ENCODE results near the gene TIPARP. TPM values are rescaled to one million over a fixed set of nuclear protein-coding genes. Genes with fewer than 3 reads are reported as not detected.

TIPARP gene
- total and polyA plus RNA-seq, 2 of the 13 experiments (the other 11 are each of a cell fraction or from before 2014, with no cell fraction given) = 7.3 to 19.7 TPM

GRCh38 chr3:156674046-156674910 is at the start of gene TIPARP (continued):
- TF ChIP-seq THAP7 (CRISPR knock-in tag; IDR thresholded peaks at IDR 0.05) = peak; percentile 91
- TF ChIP-seq ZBTB7B (CRISPR knock-in tag; IDR thresholded peaks at IDR 0.05) = peak; percentile 73
- TF ChIP-seq ZFP82 (CRISPR knock-in tag; IDR thresholded peaks at IDR 0.05; ENCODE audit: borderline replicate concordance) = peak; percentile 74; the same call in 1 of the 2 replicates
- no peak for TF ChIP-seq CCDC6 (CRISPR knock-in tag; IDR thresholded peaks at IDR 0.05)
- 0 out of 2 replicates have a peak, but pooled peaks have one; percentile 8 for TF ChIP-seq ZHX2 (IDR thresholded peaks at IDR 0.05; ENCODE audit: low read depth)
- TF ChIP-seq ZHX2 (CRISPR knock-in tag; IDR thresholded peaks at IDR 0.05; ENCODE audit: borderline replicate concordance) = no peak
- TF ChIP-seq RFXANK (CRISPR knock-in tag; IDR thresholded peaks at IDR 0.05) = 0 out of 2 replicates have a peak, but pooled peaks have one; percentile 44
- peak; percentile 67 for TF ChIP-seq ZNF143 (CRISPR knock-in tag; IDR thresholded peaks at IDR 0.05)
- TF ChIP-seq RARG (CRISPR knock-in tag; IDR thresholded peaks at IDR 0.05; ENCODE audit: low read depth) = no peak
- TF ChIP-seq HDAC6 (IDR thresholded peaks at IDR 0.05; ENCODE audit: low read depth, low read length) = no peak
- TF ChIP-seq, protein P1, sequence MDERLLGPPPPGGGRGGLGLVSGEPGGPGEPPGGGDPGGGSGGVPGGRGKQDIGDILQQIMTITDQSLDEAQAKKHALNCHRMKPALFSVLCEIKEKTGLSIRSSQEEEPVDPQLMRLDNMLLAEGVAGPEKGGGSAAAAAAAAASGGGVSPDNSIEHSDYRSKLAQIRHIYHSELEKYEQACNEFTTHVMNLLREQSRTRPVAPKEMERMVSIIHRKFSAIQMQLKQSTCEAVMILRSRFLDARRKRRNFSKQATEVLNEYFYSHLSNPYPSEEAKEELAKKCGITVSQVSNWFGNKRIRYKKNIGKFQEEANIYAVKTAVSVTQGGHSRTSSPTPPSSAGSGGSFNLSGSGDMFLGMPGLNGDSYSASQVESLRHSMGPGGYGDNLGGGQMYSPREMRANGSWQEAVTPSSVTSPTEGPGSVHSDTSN (CRISPR knock-in tag; IDR thresholded peaks at IDR 0.05) = no peak
- TF ChIP-seq PAX8 (CRISPR knock-in tag; IDR thresholded peaks at IDR 0.05; ENCODE audit: borderline replicate concordance) = peak; percentile 65; the same call in 1 of the 2 replicates
- TF ChIP-seq ZNF138 (CRISPR knock-in tag; IDR thresholded peaks at IDR 0.05; ENCODE audit: low read depth) = peak; percentile 72; the same call in 1 of the 2 replicates
- TF ChIP-seq, protein P2, sequence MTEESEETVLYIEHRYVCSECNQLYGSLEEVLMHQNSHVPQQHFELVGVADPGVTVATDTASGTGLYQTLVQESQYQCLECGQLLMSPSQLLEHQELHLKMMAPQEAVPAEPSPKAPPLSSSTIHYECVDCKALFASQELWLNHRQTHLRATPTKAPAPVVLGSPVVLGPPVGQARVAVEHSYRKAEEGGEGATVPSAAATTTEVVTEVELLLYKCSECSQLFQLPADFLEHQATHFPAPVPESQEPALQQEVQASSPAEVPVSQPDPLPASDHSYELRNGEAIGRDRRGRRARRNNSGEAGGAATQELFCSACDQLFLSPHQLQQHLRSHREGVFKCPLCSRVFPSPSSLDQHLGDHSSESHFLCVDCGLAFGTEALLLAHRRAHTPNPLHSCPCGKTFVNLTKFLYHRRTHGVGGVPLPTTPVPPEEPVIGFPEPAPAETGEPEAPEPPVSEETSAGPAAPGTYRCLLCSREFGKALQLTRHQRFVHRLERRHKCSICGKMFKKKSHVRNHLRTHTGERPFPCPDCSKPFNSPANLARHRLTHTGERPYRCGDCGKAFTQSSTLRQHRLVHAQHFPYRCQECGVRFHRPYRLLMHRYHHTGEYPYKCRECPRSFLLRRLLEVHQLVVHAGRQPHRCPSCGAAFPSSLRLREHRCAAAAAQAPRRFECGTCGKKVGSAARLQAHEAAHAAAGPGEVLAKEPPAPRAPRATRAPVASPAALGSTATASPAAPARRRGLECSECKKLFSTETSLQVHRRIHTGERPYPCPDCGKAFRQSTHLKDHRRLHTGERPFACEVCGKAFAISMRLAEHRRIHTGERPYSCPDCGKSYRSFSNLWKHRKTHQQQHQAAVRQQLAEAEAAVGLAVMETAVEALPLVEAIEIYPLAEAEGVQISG (CRISPR knock-in tag; IDR thresholded peaks at IDR 0.05) = peak; percentile 77
- TF ChIP-seq ELF1 (CRISPR knock-in tag; IDR thresholded peaks at IDR 0.05) = peak; percentile 88
- peak; percentile 98 for TF ChIP-seq KLF9 (CRISPR knock-in tag; IDR thresholded peaks at IDR 0.05; ENCODE audit: low read depth)
- TF ChIP-seq E2F2 (CRISPR knock-in tag; IDR thresholded peaks at IDR 0.05; ENCODE audit: borderline replicate concordance) = no peak
